ENCODE data around the gene SF3B3.
A peak's percentile ranks its signal among the peaks of the same experiment; 100 is the strongest.

SF3B3 gene

GRCh38 chr16:70523743-70524398 is at the start of gene SF3B3:
Gene SF3B3, plus strand, starts transcription at chr16:70523816. Its CDS starts 2,841 bp downstream, at chr16:70526657.
- peak; percentile 81 for DNase-seq

GRCh38 chr16:70474320-70475053 is 49.1 kb upstream of the SF3B3 start:
- DNase-seq: no peak

- DNase-seq: no peak
These were observed 48.4 kb upstream of the SF3B3 start for GRCh38 chr16:70475054-70475871.

- no peak for DNase-seq
These were observed 47.2 kb upstream of the SF3B3 start for GRCh38 chr16:70476272-70477020.

DNA sequence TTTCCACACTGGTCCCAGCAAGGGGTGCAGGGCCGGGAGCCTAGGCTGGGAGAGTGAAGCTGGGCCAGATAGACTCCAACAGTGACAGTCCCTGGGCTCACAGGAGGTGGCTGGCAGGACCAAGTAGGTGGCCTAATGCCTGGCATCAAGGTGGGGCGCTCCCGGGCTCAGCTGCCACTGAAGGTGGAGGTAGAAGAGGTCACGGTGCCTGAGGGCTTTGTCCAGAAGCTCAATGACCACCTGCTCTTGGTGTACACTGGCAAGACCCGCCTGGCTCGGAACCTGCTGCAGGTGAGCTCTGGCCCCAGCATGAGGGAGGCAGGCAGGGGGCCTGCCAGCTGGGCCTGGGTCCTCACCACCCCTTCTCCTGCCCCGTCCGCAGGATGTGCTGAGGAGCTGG is 45.4 kb upstream of the SF3B3 start:
- DNase-seq: no peak

DNA sequence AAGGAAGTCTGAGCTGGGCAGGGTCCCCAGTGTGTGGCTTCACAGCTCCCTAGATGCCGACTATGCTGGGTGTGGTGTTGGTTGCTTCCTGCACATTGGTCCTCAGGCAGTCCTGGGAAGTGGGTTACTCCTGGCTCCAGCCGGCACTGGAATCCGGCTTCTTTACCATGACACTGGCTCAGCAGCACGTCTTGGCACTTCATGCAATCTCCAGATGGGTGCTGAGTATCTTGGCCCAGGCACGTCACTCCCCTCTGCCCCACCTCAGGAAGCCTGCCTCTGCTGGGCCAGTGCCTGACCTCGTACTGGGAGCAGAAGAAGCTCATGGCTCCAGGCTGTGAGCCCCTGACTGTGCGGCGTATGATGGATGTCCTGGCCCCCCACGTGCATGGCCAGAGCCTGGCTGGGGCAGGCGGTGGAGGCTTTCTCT is 44.7 kb upstream of the SF3B3 start:
- DNase-seq: no peak

DNA sequence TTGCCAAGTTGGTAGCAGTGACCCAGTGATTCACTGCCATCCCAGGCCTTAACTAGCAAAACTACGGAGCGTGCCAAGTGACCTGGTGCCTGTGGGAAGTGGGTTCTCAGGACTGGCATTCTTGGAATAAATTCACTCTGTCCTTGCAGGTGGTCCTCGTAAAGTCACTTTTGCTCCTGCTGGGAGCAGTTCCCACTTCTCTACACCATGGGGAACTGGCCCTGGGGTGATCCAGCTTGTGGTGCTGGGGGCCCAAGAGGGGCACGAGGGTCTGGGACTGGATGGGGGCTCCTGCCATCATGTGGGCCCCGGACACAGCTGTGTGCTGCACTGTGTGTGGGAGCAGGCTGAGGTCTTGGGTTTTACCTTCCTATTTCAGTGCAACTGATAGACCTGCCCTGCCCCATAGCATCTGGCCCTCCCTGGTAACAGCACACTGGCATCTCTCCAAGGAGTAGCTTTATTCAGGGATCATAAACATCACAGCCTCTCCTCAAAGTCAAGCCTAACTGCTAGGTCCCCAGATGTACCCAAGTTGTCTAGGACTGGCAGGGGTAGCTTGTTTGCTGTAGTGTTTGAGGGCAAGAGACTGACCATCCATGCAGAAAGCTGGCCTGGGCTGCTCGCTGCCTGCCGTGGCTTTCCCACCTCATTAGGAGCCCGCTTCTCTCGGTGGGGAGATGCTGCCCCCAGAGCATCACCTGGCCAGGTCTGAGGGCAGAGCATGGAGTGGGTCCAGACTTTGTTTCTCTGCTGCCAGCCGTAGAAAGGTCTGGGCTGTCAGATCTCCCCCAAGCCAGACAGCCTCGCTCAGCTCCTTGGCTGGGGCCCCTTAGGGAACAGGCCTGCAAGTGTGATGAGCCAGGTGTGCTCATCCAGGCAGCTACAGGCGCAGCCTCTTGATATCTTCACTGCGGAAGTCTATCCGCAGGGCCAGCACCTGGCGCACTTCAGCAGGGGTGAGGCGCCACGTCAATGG is 43.2 kb upstream of the SF3B3 start:
- no peak for DNase-seq

GRCh38 chr16:70481929-70482536 is 41.6 kb upstream of the SF3B3 start:
- no peak for DNase-seq

- DNase-seq: no peak
These were observed 41.0 kb upstream of the SF3B3 start for GRCh38 chr16:70482624-70483023.

DNA sequence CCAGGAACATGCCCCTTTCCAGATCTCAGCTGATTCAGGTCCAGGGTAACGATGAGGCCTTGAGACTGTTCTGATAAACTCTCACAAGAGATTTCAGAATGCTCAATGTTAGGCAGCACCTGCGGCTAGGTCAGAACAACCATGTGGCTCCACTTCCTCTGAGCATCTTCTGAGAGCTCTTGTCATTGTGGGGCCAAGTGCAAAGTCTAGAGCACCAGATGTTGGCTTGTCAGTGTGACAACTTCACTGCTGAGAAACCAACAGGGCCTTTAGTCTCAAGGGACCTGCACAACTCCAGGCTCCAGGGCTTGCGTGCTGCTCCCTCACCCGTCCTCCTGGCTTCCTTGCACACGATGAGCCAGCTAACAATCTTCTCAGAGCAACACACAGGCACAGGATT is 40.2 kb upstream of the SF3B3 start:
- DNase-seq: no peak

DNA sequence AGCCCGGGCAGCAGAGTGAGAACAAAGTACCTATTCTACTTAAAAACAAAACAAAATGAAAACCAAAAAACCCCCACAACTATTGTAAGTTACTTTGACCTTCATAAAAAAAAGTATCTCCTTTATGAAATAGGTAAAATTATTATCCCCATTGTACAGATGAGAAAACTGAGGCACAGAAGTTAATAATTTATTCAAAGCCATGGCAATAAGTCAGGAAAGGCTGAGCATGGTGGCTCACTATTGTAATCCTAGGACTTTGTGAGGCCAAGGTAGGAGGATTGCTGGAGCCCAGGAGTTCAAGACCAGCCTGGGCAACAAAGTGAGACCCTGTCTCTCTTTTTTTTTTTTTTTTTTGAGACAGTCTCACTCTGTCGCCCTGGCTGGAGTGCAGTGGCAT is 38.7 kb upstream of the SF3B3 start:
- DNase-seq: no peak

- no peak for DNase-seq
These were observed 33.4 kb upstream of the SF3B3 start for GRCh38 chr16:70490261-70490660.

DNA sequence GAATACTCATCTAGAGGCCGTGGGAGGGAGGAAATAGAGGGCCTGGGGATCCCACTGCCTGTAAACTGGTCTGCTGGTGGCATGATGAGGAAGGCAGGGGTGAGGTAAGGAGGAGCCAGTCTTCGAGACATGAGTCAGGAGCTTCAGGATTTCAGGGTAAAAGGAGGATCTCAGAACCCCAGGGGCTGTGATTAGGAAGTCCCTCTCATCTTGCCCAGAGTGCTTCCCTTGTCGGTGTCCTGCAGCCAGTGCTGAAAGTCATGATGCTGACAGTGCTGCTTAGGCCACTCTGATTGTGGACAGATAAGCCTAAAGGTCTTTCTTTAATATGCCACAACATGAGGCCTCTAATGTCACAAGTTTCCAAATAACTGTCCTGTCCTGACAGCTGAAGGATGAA is 29.8 kb upstream of the SF3B3 start:
- no peak for DNase-seq

DNA sequence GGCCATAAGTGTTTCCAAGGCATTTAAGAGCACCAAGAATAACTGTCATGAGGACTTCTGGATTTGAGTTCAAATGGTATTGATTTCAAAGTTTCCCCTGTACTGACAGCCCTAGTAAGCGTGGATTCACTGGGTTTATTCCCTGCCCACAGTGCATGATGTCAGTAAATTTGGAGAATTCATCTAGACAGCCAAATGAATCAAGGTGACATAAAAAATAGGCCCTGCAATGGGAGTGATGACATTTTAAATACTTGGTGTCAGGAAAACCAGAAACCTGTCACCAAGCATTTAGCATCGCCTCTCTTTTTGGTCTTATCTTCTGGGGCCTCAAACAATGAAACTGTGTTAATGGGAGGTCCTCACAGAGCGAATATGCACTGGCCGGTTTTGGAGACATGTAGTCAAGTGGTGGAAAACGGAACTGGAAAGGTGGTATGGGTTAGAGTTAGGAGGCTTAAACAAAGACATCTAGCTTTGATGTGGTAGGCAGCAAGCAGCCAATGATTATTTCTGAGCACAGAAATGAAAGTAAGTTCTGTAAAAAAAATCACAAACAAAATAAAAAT is 29.3 kb upstream of the SF3B3 start:
- no peak for DNase-seq

GRCh38 chr16:70494777-70495176 is 28.8 kb upstream of the SF3B3 start:
- DNase-seq: no peak

DNA sequence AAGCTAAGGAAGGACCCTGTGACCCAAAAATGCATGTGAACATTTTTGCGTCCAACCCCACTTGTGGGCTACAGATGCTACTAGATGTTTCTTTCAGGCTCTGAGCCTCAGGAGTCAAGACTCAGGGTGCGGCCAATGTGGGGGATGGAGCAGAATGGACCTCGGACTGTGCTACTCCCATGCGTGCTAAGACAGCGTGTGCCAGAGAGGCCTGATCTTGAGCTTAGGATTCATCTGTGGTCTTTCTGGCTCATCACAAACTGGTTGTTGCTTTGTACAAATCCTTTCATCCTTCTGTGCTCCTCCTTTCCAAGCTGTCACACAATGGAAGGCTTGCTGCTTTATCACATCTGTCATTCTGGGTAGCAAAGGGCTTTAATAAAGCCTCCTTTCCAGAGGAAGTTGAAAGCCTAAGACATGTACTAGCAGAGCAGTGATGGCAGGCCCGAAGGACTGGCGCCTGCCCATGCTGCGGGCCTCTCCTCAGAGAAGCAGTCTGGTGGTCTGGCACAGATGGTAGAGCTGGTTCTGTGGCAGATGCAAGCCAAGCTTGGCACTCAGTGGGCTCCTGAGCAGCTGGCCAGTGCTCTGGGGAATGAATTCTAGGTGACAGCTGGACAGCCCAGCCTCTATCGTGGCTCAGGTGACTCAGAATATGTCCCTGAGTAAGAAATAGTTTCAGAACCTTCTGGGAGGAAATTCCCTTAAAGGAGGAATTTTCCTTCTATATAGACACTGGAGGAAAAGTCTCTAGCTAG is 28.0 kb upstream of the SF3B3 start:
- no peak for DNase-seq

- DNase-seq: no peak
These were observed 27.1 kb upstream of the SF3B3 start for GRCh38 chr16:70496513-70496912.

DNA sequence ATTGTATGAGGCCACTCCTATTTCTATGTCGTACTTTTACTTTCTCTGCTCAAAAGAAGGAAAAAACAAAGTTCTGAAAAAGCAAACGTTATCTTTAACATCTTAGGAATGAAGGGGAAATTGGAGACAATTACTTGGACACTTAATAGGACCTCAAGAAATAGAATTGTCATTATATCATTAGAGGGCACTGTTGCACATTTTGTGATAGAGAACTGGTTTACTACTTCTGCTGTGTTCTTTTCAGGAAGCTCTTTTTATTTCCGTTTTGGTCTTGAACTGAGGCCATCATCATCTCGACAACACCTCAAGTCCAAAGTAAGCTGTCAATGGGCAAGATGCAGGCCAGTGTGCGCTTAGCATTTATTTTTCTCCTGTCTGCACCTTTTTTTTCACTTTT is 14.9 kb upstream of the SF3B3 start:
- no peak for DNase-seq

GRCh38 chr16:70510216-70510615 is 13.4 kb upstream of the SF3B3 start:
- no peak for DNase-seq

DNA sequence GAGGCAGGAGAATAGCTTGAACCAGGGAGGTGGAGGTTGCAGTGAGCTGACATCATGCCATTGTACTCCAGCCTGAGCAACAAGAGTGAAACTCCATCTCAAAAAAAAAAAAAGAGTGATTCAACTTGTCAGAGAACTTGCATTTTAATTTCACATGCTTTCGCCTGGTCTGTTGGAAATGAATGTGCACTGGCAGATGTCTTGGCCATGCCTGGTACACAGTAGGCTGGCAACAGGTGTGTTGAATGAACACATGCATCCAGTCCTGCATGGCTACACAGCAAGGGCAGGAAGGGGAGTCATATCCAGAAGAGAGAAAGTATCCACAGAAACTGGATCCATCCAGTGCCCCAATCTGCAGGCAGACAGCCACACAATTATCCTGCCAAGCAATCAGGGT is 11.8 kb upstream of the SF3B3 start:
- DNase-seq: no peak

Data from femur (tissue), 1 donor.